Lung (tissue), 12 donors: Measurements from ENCODE around the gene GLT6D1. TPM values are rescaled to one million over a fixed set of nuclear protein-coding genes. Genes with fewer than 3 reads are reported as not detected.
A peak's percentile ranks its signal among the peaks of the same experiment; 100 is the strongest.

Experiments
- ATAC-seq: fragments of 200-7000 bp; cut with Tn5 transposase; one replicate; pipeline ENCODE4 v1.9.1; 2020; ENCODE audit warnings: moderate number of reproducible peaks; ENCODE audit not compliant: insufficient read depth, low FRiP score
- DNase-seq, 3 donors: peaks; one replicate each; pipeline ENCODE4 v3.0.0-alpha.2; 2013 to 2017
- H3K27ac ChIP-seq, 2 donors: one replicate each; pipeline ENCODE4 v1.5.1; 2013; ENCODE audit warnings: mild to moderate bottlenecking in 2 of 2, moderate library complexity in 2 of 2, control low read depth in 1 of 2, inconsistent platforms in 1 of 2, low read depth in 1 of 2, low read length in 1 of 2
- H3K27me3 ChIP-seq, 3 donors: one replicate each; pipeline ENCODE4 v1.5.1; 2013; ENCODE audit warnings: low read length in 2 of 3; ENCODE audit not compliant: control insufficient read depth in 3 of 3, insufficient read depth in 3 of 3
- H3K36me3 ChIP-seq, 4 donors: one replicate each; pipeline ENCODE4 v1.5.1; 2013; ENCODE audit warnings: low read length in 4 of 4, mild to moderate bottlenecking in 1 of 4, moderate library complexity in 1 of 4; ENCODE audit not compliant: control insufficient read depth in 4 of 4, insufficient read depth in 4 of 4
- H3K4me1 ChIP-seq, 5 donors: one replicate each; pipeline ENCODE4 v1.5.1; 2013; ENCODE audit warnings: low read length in 5 of 5, mild to moderate bottlenecking in 2 of 5, moderate library complexity in 1 of 5; ENCODE audit not compliant: control insufficient read depth in 5 of 5, insufficient read depth in 5 of 5
- H3K4me3 ChIP-seq: one replicate; pipeline ENCODE4 v1.5.1; 2013; ENCODE audit warnings: mild to moderate bottlenecking, control low read depth, moderate library complexity
- H3K9ac ChIP-seq, 2 donors: one replicate each; pipeline ENCODE4 v1.5.1; 2013; ENCODE audit warnings: low read length in 2 of 2, control low read depth in 1 of 2; ENCODE audit not compliant: insufficient read depth in 1 of 2
- H3K9me3 ChIP-seq, 4 donors: one replicate each; pipeline ENCODE4 v1.5.1; 2013; ENCODE audit warnings: low read length in 3 of 4, mild to moderate bottlenecking in 1 of 4, moderate library complexity in 1 of 4; ENCODE audit not compliant: control insufficient read depth in 4 of 4, insufficient read depth in 3 of 4
- WGBS, 2 donors: extraction: QIAGEN DNeasy Blood & Tissue Kit; methylation state at CpG; one replicate each; pipeline ENCODE4 v1.1.7; 2013; 5-methylcytosine and 5-hydroxymethylcytosine counted together
- polyA plus RNA-seq, 2 donors: library from polyadenylated mRNA; stranded (reverse); fragments of 200-250 nt; gene quantifications; one replicate each; pipeline ENCODE4 v1.2.1, GENCODE V29; 2013
- total RNA-seq, 2 donors: library from RNA; depleted of rRNA in 1 of 2; stranded (reverse); fragments of >200 nt in 1 of 2; gene quantifications; one replicate each; pipeline ENCODE4 v1.2.1, GENCODE V29; 2014 to 2021
- TF ChIP-seq, protein P1 (sequence below): IDR thresholded peaks from 2 replicates; pipeline ENCODE4 v1.5.1; 2012; ENCODE audit warnings: mild to moderate bottlenecking; ENCODE audit errors: control extremely low read depth, extremely low read depth
- donor health status: control.
- donor health status: control.
- donor health status: Bipolar disorder and iron deficiency.
- donor health status: healthy.
- donor health status: DM: yes; HTN: yes; CAD: no.

The GLT6D1 gene
- total and polyA plus RNA-seq, 4 donors: not detected

DNA sequence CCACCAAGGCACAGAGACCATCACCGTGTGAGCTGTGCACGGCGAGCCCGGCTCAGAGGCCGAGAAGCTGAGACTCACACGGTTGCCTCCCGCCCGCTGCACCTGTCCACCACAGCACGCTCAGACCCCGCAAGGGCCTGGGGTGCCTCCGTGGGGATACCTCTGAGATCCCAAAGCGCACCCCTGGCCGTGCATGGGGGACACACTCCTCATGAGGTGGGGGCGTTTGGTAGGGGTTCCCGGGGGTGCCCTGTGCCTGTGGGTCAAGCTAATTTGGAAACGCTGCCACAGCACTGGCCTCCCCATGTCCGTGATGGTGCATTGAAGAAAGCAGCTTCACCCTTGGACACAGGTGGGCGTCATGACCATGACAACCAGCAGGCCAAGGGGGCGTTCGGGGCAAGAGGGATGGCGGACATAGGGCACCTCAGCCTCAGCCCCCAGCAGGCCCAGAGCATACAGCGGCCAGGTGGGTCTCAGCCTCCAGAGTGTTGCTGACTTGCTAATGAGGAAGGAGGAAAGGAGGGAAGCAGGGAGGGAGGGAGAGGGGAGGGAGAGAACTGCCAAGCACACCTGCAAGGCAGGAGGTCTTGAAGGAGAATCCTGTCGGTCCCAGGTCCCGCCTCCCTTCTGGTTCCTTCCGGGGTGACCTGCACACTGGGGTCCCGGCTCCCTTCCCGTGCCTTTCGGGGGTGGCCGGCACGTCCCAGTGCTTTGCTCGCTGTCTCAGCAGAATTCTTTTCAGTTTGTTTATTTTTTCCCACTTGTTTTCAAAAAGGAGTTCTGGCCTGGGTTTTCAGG is 34.7 kb downstream of the GLT6D1 start:
- 68 to 76% methylated on average over 31 of the region's 31 CpGs for whole genome bisulfite sequencing, 2 donors
- Histone ChIP-seq H3K27me3 (no peaks in the 10 kb centered on the region), H3K4me3 (no peak overlapping the region), H3K9me3 (no peaks in the 10 kb centered on the region), H3K27ac (no peak overlapping the region), H3K36me3 (no peaks in the 10 kb centered on the region), H3K4me1 (peaks cover 0 to 3% (median 0%) of the 10 kb centered on the region in 5 donors), H3K9ac (no peak overlapping the region)
- DNase-seq: no peak
- no peak for ATAC-seq
- TF ChIP-seq, protein P1, sequence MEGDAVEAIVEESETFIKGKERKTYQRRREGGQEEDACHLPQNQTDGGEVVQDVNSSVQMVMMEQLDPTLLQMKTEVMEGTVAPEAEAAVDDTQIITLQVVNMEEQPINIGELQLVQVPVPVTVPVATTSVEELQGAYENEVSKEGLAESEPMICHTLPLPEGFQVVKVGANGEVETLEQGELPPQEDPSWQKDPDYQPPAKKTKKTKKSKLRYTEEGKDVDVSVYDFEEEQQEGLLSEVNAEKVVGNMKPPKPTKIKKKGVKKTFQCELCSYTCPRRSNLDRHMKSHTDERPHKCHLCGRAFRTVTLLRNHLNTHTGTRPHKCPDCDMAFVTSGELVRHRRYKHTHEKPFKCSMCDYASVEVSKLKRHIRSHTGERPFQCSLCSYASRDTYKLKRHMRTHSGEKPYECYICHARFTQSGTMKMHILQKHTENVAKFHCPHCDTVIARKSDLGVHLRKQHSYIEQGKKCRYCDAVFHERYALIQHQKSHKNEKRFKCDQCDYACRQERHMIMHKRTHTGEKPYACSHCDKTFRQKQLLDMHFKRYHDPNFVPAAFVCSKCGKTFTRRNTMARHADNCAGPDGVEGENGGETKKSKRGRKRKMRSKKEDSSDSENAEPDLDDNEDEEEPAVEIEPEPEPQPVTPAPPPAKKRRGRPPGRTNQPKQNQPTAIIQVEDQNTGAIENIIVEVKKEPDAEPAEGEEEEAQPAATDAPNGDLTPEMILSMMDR: no peak

DNA sequence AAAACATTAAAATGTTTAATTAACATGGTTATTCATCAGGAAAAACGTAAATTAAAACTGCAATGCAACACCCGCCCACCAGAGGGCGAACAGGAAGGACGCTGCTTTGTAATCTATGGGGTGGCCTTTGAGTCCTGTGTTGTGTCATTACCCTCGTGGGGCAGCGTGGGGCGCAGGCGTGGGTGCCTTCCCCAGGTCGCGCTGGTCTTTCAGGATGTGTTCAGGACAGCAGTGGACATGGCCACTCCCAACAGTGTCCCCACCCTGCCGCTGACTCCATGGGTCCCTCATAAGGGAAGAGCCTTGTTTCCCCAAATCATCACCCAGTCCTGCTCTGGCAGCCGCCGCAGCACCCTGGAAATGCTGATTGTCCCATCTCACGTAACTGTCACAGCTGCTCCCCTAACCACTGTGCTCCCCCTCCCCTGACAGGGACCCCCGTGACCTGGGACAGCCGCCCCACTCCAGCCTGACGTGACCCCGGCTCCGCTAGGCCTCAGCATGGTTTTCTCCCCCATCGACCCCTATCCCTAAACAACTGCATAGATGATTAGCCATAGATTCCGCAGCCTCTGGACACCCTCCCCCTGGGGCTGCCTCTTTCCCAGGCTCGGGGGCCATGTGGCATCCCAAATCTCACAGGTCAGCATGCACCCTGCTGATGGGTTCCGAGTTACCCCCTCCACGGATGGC is 36.4 kb downstream of the GLT6D1 start:
- Histone ChIP-seq H3K9ac (no peak overlapping the region), H3K36me3 (no peaks in the 10 kb centered on the region), H3K4me1 (peaks cover 0 to 3% (median 0%) of the 10 kb centered on the region in 5 donors), H3K4me3 (no peak overlapping the region), H3K27me3 (no peaks in the 10 kb centered on the region), H3K9me3 (no peaks in the 10 kb centered on the region), H3K27ac (no peak overlapping the region)
- no peak for ATAC-seq
- whole genome bisulfite sequencing, 2 donors: 50 to 53% methylated on average over 24 of the region's 24 CpGs
- TF ChIP-seq, protein P1: peak; percentile 21
- peak in 2 of 3 donors; percentile 3 to 6 for DNase-seq

DNA sequence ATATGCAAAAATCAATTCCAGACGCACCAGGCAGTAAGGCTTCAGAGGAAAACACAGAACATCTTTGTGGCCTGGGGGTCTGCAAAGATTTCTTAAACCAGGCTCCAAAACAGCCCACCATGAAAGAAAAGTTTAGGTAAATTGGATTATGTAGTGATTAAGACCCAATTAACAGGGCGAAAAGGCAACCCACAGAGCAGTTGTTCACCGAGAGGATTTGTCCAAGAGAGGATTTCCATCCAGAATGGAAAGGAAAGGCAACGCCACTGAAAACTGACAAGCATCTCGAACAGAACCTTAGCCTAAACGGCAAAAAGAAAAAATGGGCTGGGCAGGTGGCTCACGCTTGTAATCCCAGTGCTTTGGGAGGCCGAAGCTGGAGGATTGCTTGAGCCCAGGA is 37.4 kb downstream of the GLT6D1 start:
- TF ChIP-seq, protein P1: no peak
- H3K27me3 ChIP-seq: no peaks in the 10 kb centered on the region
- no peak overlapping the region for H3K27ac ChIP-seq
- DNase-seq (peak in 1 of 3 donors; percentile 2), ATAC-seq (no peak)
- H3K4me1 ChIP-seq: peaks cover 0 to 3% (median 0%) of the 10 kb centered on the region in 5 donors
- H3K9me3 ChIP-seq: no peaks in the 10 kb centered on the region
- H3K36me3 ChIP-seq: no peaks in the 10 kb centered on the region
- H3K9ac ChIP-seq: no peak overlapping the region
- WGBS, 2 donors: 83 to 90% methylated on average over 8 of the region's 8 CpGs
- H3K4me3 ChIP-seq: no peak overlapping the region
